Calu3 (cell line): Measurements from ENCODE around the gene IL12B. TPM values are rescaled to one million over a fixed set of nuclear protein-coding genes. Genes with fewer than 3 reads are reported as not detected.
"Not testable (repeated sequence)": the region's sequence is repeated elsewhere in the genome, so short reads cannot be mapped to it uniquely, and the experiment has no call there.

Experiments used
- BruUV-seq: library from RNA; stranded (reverse); fragments of 400-500 nt; replicated peaks from 2 replicates; lab custom pipeline; 2021; lab: Mats Ljungman, UMichigan
- CTCF ChIA-PET: fragments of 300-600 bp; sonication (Branson Sonifier 250); formaldehyde crosslinking; loops from one replicate; lab custom pipeline; 2022; ENCODE audit warnings: antibody characterized with exemption; lab: Charles Lee
- DNase-seq: peaks from one replicate; pipeline ENCODE4 v3.0.0; 2022
- H3K27ac Mint-ChIP-seq: one replicate; pipeline ENCODE4 v1.8.0; 2022; ENCODE audit warnings: mixed read lengths; ENCODE audit not compliant: unreplicated experiment
- H3K27me3 Mint-ChIP-seq: one replicate; pipeline ENCODE4 v1.8.0; 2022; ENCODE audit warnings: mixed read lengths; ENCODE audit not compliant: unreplicated experiment
- H3K36me3 Mint-ChIP-seq: one replicate; pipeline ENCODE4 v1.8.0; 2022; ENCODE audit warnings: mild to moderate bottlenecking, moderate library complexity, mixed read lengths; ENCODE audit not compliant: insufficient read depth, unreplicated experiment
- H3K4me1 Mint-ChIP-seq: one replicate; pipeline ENCODE4 v1.8.0; 2022; ENCODE audit warnings: mild to moderate bottlenecking, low read depth, mixed read lengths; ENCODE audit not compliant: unreplicated experiment
- H3K4me3 Mint-ChIP-seq: one replicate; pipeline ENCODE4 v1.8.0; 2022; ENCODE audit warnings: mild to moderate bottlenecking, low read depth, moderate library complexity, mixed read lengths; ENCODE audit not compliant: unreplicated experiment
- H3K9me3 Mint-ChIP-seq: one replicate; pipeline ENCODE4 v1.8.0; 2022; ENCODE audit warnings: low read depth, mixed read lengths; ENCODE audit not compliant: unreplicated experiment
- CTCF ChIP-seq: fragments of 200-600 bp; IDR thresholded peaks from one replicate; pipeline ENCODE4 v1.8.0; 2022; ENCODE audit warnings: antibody characterized with exemption; ENCODE audit not compliant: unreplicated experiment
- intact Hi-C: fragments of 100-400 bp; cut with micrococcal nuclease; formaldehyde crosslinking; loops from one replicate; pipeline ENCODE4 v1.10.0; 2022; ENCODE audit not compliant: unreplicated experiment
- total RNA-seq: library from RNA; stranded (reverse); gene quantifications from 2 replicates; pipeline ENCODE4 v1.2.3, GENCODE V29; 2022

Gene IL12B
- total RNA-seq, 1 experiment from 2014 or later: not detected

- H3K27me3 Mint-ChIP-seq: peaks cover 66% of the 10 kb centered on the region
- TF ChIP-seq CTCF: no peak
- CTCF ChIA-PET: interaction anchor here (0.6 to 0.8 kb wide), 3 partner anchors 27 to 146 kb away, joined by 3 to 6 read pairs (median 3); no protein-coding TSS in a partner anchor
- intact Hi-C loops: no loop called here
- H3K27ac Mint-ChIP-seq: no peak overlapping the region
- no peak for DNase-seq
- peak overlapping the region; percentile 68 for H3K4me3 Mint-ChIP-seq
- H3K4me1 Mint-ChIP-seq: peaks cover 11% of the 10 kb centered on the region
- H3K9me3 Mint-ChIP-seq: no peaks in the 10 kb centered on the region
- no peaks in the 10 kb centered on the region for H3K36me3 Mint-ChIP-seq
- no TSS peak for BruUV-seq
Measured at GRCh38 chr5:159309689-159310433, 20.4 kb downstream of the IL12B start.

GRCh38 chr5:159304961-159305595, 25.2 kb downstream of the IL12B start:
- Mint-ChIP-seq H3K27ac (no peak overlapping the region), H3K27me3 (peaks cover 45% of the 10 kb centered on the region), H3K36me3 (peaks cover 5% of the 10 kb centered on the region), H3K4me1 (peaks cover 10% of the 10 kb centered on the region), H3K4me3 (no peak overlapping the region), H3K9me3 (peaks cover 11% of the 10 kb centered on the region)
- TF ChIP-seq CTCF: no peak
- intact Hi-C loops: no loop called here
- BruUV-seq: no TSS peak
- no peak for DNase-seq
- CTCF ChIA-PET: interaction anchor here (0.6 kb wide), 1 partner anchor 395 kb away, joined by 4 read pairs; no protein-coding TSS in a partner anchor

GRCh38 chr5:159303286-159303685, 27.0 kb downstream of the IL12B start:
- peaks cover 33% of the 10 kb centered on the region for H3K27me3 Mint-ChIP-seq
- CTCF ChIA-PET: no interaction called here
- H3K4me1 Mint-ChIP-seq: peaks cover 9% of the 10 kb centered on the region
- BruUV-seq: no TSS peak
- H3K36me3 Mint-ChIP-seq: peaks cover 5% of the 10 kb centered on the region
- no peak overlapping the region for H3K4me3 Mint-ChIP-seq
- no peak for TF ChIP-seq CTCF
- no peak for DNase-seq
- no peak overlapping the region for H3K27ac Mint-ChIP-seq
- intact Hi-C loops: no loop called here
- H3K9me3 Mint-ChIP-seq: peaks cover 13% of the 10 kb centered on the region

- CTCF ChIA-PET, BruUV-seq, H3K4me1 Mint-ChIP-seq, H3K36me3 Mint-ChIP-seq, intact Hi-C loops, H3K4me3 Mint-ChIP-seq: not testable (repeated sequence)
- H3K27me3 Mint-ChIP-seq: peaks cover 25% of the 10 kb centered on the region
- H3K9me3 Mint-ChIP-seq: peaks cover 16% of the 10 kb centered on the region
- H3K27ac Mint-ChIP-seq: peak overlapping the region; percentile 26
- DNase-seq: peak; percentile 28
Measured at GRCh38 chr5:159301929-159302860, 28.1 kb downstream of the IL12B start.
